ENCODE data around the gene OR52E4. TPM values are rescaled to one million over a fixed set of nuclear protein-coding genes. Genes with fewer than 3 reads are reported as not detected.

Gene OR52E4
- total RNA-seq, 1 donor from 2014 or later = not detected

DNA sequence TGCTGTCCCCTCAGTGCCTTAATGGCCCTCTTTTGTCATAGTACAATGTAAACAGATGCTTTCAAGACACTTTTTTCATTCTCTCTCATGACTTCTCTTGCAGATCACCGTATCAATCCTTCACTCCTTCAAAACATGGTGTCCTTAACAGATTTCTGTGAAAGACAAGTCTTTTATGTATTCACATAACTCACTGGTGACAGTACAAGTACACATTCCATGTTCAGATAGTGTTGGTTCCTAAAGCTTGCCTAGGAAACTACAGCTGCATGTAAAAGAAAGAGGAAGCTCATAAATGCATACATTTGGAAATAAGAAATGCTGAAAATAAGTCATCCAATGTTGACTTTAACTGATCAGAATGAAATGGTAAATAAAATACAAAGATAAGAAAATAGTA lies 33.7 kb upstream of the OR52E4 start:
- TF ChIP-seq POLR2A (IDR thresholded peaks at IDR 0.05) (no peak), POLR2AphosphoS5 (IDR thresholded peaks at IDR 0.05; ENCODE audit: insufficient read depth in 1 of 2, low read depth in 1 of 2) (no peak)
- TF ChIP-seq, protein P1, sequence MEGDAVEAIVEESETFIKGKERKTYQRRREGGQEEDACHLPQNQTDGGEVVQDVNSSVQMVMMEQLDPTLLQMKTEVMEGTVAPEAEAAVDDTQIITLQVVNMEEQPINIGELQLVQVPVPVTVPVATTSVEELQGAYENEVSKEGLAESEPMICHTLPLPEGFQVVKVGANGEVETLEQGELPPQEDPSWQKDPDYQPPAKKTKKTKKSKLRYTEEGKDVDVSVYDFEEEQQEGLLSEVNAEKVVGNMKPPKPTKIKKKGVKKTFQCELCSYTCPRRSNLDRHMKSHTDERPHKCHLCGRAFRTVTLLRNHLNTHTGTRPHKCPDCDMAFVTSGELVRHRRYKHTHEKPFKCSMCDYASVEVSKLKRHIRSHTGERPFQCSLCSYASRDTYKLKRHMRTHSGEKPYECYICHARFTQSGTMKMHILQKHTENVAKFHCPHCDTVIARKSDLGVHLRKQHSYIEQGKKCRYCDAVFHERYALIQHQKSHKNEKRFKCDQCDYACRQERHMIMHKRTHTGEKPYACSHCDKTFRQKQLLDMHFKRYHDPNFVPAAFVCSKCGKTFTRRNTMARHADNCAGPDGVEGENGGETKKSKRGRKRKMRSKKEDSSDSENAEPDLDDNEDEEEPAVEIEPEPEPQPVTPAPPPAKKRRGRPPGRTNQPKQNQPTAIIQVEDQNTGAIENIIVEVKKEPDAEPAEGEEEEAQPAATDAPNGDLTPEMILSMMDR (IDR thresholded peaks at IDR 0.05) = no peak
- no peak for DNase-seq (ENCODE audit: extremely low spot score in 2 of 2)
- Histone ChIP-seq H3K27ac (no peak overlapping the region), H3K4me1 (no peaks in the 10 kb centered on the region), H3K36me3 (no peaks in the 10 kb centered on the region), H3K4me3 (no peak overlapping the region), H3K27me3 (no peaks in the 10 kb centered on the region), H3K9me3 (no peaks in the 10 kb centered on the region)
- intact Hi-C loops (cut with DNase I) = no loop called here

DNA sequence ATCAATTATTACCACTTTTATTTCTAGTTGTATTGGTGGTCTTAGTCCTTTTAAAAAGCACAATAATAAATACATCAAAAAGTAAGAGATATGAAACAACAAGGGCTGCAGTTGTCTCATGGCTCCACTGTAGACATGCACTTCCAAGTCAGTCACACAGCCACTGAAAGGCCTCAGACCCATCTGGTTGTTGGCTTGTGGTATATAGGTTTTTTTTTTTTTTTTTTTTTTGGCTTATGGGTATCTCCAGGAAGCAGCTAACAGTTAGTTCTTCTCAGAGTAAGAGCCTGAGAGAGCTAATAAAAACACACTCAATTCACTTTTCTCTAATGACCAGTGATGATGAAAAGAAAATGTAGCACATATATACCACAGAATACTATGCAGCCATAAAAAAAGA lies 32.7 kb upstream of the OR52E4 start:
- H3K4me1 ChIP-seq = no peaks in the 10 kb centered on the region
- H3K27ac ChIP-seq = no peak overlapping the region
- intact Hi-C loops (cut with DNase I) = no loop called here
- no peaks in the 10 kb centered on the region for H3K36me3 ChIP-seq
- DNase-seq (ENCODE audit: extremely low spot score in 2 of 2) = no peak
- H3K27me3 ChIP-seq = no peaks in the 10 kb centered on the region
- no peaks in the 10 kb centered on the region for H3K9me3 ChIP-seq
- TF ChIP-seq POLR2A (IDR thresholded peaks at IDR 0.05) (no peak), POLR2AphosphoS5 (IDR thresholded peaks at IDR 0.05; ENCODE audit: insufficient read depth in 1 of 2, low read depth in 1 of 2) (no peak)
- TF ChIP-seq, protein P1 (IDR thresholded peaks at IDR 0.05) = no peak
- H3K4me3 ChIP-seq = no peak overlapping the region

DNA sequence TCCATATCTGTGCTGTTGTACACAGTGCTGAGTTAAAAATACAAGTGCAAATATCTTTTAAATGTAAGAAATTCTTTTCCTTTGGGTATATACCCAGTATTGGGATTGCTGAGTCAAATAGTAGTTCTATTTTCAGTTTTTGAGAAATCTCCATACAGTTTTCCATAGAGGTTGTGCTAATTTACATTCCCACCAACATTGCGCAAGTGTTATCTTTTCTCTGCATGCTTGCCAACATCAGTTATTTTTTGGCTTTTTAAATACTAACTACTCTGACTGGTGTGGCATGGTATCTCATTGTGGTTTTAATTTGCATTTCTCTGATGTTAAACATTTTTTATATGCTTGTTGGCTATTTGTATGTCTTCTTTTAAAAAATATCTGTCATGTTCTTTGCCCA lies 29.4 kb upstream of the OR52E4 start:
- TF ChIP-seq POLR2A (IDR thresholded peaks at IDR 0.05) (no peak), POLR2AphosphoS5 (IDR thresholded peaks at IDR 0.05; ENCODE audit: insufficient read depth in 1 of 2, low read depth in 1 of 2) (no peak)
- TF ChIP-seq, protein P1 (IDR thresholded peaks at IDR 0.05) = no peak
- no peaks in the 10 kb centered on the region for H3K4me1 ChIP-seq
- intact Hi-C loops (cut with DNase I) = no loop called here
- no peaks in the 10 kb centered on the region for H3K9me3 ChIP-seq
- DNase-seq (ENCODE audit: extremely low spot score in 2 of 2) = no peak
- H3K36me3 ChIP-seq = no peaks in the 10 kb centered on the region
- no peak overlapping the region for H3K4me3 ChIP-seq
- H3K27me3 ChIP-seq = no peaks in the 10 kb centered on the region
- H3K27ac ChIP-seq = no peak overlapping the region

DNA sequence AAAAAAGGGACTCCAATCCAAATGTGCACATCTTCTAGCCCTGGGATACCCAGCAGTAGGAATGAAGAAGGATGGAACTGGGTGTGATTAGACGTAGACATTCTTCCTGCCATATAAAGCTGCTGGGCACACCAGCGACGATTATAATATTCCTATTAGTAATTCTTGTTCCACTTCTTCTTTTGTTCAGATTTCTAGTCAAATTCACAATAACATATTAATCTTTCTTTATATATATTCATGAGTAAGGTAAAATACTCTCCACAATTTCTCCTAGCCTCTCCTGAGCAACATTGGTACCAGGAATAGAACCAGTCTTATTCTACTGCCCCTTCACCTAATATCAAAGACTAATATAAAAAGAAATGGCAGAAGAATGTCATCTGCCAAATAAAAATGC lies 22.8 kb upstream of the OR52E4 start, which contains the start of gene OR52E8:
Gene OR52E8 (minus strand): TSS at position 101 of the 400 bp plus-strand sequence. CDS start 0 bp downstream, at position 101.
- Histone ChIP-seq H3K27me3 (no peaks in the 10 kb centered on the region), H3K9me3 (no peaks in the 10 kb centered on the region), H3K4me1 (no peaks in the 10 kb centered on the region), H3K36me3 (no peaks in the 10 kb centered on the region), H3K27ac (no peak within 1 kb of the TSS), H3K4me3 (no peak within 1 kb of the TSS)
- no peak for DNase-seq (ENCODE audit: extremely low spot score in 2 of 2)
- TF ChIP-seq POLR2AphosphoS5 (IDR thresholded peaks at IDR 0.05; ENCODE audit: insufficient read depth in 1 of 2, low read depth in 1 of 2) (no peak), POLR2A (IDR thresholded peaks at IDR 0.05) (no peak)
- TF ChIP-seq, protein P1 (IDR thresholded peaks at IDR 0.05) = no peak
- intact Hi-C loops (cut with DNase I) = no loop called here

DNA sequence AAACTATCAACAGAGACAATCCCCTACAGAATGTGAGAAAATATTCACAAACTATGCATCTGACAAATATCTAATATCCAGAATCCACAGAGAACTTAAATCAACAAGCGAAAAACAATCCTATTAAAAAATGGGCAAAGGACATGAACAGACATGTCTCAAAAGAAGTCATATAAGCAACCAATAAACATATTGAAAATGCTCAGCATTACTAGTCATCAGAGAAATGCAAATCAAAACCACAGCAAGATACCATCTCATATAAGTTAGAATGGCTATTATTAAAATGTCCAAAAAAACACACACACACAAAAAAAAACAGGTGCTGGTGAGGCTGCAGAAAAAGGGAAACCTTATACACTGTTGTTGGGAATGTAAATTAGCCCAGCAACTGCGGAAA lies 14.6 kb upstream of the OR52E4 start:
- Histone ChIP-seq H3K4me3 (no peak overlapping the region), H3K27me3 (no peaks in the 10 kb centered on the region), H3K4me1 (no peaks in the 10 kb centered on the region), H3K27ac (no peak overlapping the region), H3K36me3 (no peaks in the 10 kb centered on the region), H3K9me3 (no peaks in the 10 kb centered on the region)
- DNase-seq (ENCODE audit: extremely low spot score in 2 of 2) = no peak
- intact Hi-C loops (cut with DNase I) = no loop called here
- no peak for TF ChIP-seq POLR2A (IDR thresholded peaks at IDR 0.05)
- TF ChIP-seq POLR2AphosphoS5 (IDR thresholded peaks at IDR 0.05; ENCODE audit: insufficient read depth in 1 of 2, low read depth in 1 of 2) = no peak
- TF ChIP-seq, protein P1 (IDR thresholded peaks at IDR 0.05) = no peak
